GM12874 (cell line): ENCODE measurements around the gene NFATC1.

Experiments
- CTCF ChIP-seq: IDR thresholded peaks from 2 replicates; pipeline ENCODE4 v1.5.1; 2011; ENCODE audit warnings: low read depth, mild to moderate bottlenecking, control low read depth, low read length, moderate library complexity; ENCODE audit not compliant: insufficient read depth

The NFATC1 gene

GRCh38 chr18:79572848-79573451 is 177.2 kb downstream of the NFATC1 start:
- no peak for TF ChIP-seq CTCF

GRCh38 chr18:79573921-79574491 is 178.3 kb downstream of the NFATC1 start:
- TF ChIP-seq CTCF, result no peak

- no peak for TF ChIP-seq CTCF
Observed at GRCh38 chr18:79574938-79575525, 179.3 kb downstream of the NFATC1 start.

GRCh38 chr18:79575891-79576685 is 180.4 kb downstream of the NFATC1 start:
- no peak for TF ChIP-seq CTCF

- no peak for TF ChIP-seq CTCF
Observed at GRCh38 chr18:79576686-79577351, 181.1 kb downstream of the NFATC1 start.

- TF ChIP-seq CTCF, result no peak
Observed at GRCh38 chr18:79577451-79578395, 182.0 kb downstream of the NFATC1 start.
